ENCODE results near the gene RAB17. TPM values are rescaled to one million over a fixed set of nuclear protein-coding genes. Genes with fewer than 3 reads are reported as not detected.

Gene RAB17
- total RNA-seq, 3 donors from 2014 or later (not counting 1 experiment from before 2014, with no cell fraction given): not detected

DNA sequence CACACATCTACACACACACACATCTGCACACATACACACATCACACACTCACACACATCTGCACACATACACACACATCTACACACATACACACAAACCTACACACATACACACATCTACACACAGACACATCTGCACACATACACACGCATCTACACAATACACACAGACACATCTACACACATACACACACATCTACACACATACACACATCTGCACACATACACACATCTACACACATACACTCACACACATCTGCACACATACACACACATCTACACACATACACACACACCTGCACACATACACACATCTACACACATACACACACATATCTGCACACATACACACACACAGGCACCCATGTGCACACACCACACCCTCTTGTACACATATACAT is 24.6 kb downstream of the RAB17 start:
- Histone ChIP-seq H3K9me3 (ENCODE audit: control insufficient read depth, insufficient read depth, low read length) (no peaks in the 10 kb centered on the region), H3K36me3 (ENCODE audit: control insufficient read depth, insufficient read depth, low read length) (no peaks in the 10 kb centered on the region), H3K27ac (ENCODE audit: low read length) (no peak overlapping the region), H3K4me3 (ENCODE audit: low read length) (no peak overlapping the region), H3K4me1 (ENCODE audit: control insufficient read depth, insufficient read depth, low read length) (no peaks in the 10 kb centered on the region), H3K27me3 (ENCODE audit: control insufficient read depth, insufficient read depth, low read length) (no peaks in the 10 kb centered on the region)
- Mint-ChIP-seq H3K4me1 (no peaks in the 10 kb centered on the region), H3K27me3 (ENCODE audit: low read depth in 2 of 2) (peaks cover 0 to 8% of the 10 kb centered on the region in 2 donors), H3K4me3 (no peak overlapping the region), H3K27ac (no peak overlapping the region), H3K9me3 (no peaks in the 10 kb centered on the region), H3K36me3 (no peaks in the 10 kb centered on the region)
- intact Hi-C loops (cut with micrococcal nuclease): no loop called here
- DNase-seq (no peak), ATAC-seq (peak in 1 of 3 donors; percentile 31)
- WGBS (ENCODE audit: insufficient coverage): 93% methylated on average over 1 of the region's 1 CpG
- TF ChIP-seq, protein P1, sequence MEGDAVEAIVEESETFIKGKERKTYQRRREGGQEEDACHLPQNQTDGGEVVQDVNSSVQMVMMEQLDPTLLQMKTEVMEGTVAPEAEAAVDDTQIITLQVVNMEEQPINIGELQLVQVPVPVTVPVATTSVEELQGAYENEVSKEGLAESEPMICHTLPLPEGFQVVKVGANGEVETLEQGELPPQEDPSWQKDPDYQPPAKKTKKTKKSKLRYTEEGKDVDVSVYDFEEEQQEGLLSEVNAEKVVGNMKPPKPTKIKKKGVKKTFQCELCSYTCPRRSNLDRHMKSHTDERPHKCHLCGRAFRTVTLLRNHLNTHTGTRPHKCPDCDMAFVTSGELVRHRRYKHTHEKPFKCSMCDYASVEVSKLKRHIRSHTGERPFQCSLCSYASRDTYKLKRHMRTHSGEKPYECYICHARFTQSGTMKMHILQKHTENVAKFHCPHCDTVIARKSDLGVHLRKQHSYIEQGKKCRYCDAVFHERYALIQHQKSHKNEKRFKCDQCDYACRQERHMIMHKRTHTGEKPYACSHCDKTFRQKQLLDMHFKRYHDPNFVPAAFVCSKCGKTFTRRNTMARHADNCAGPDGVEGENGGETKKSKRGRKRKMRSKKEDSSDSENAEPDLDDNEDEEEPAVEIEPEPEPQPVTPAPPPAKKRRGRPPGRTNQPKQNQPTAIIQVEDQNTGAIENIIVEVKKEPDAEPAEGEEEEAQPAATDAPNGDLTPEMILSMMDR (IDR thresholded peaks at IDR 0.05): no peak

DNA sequence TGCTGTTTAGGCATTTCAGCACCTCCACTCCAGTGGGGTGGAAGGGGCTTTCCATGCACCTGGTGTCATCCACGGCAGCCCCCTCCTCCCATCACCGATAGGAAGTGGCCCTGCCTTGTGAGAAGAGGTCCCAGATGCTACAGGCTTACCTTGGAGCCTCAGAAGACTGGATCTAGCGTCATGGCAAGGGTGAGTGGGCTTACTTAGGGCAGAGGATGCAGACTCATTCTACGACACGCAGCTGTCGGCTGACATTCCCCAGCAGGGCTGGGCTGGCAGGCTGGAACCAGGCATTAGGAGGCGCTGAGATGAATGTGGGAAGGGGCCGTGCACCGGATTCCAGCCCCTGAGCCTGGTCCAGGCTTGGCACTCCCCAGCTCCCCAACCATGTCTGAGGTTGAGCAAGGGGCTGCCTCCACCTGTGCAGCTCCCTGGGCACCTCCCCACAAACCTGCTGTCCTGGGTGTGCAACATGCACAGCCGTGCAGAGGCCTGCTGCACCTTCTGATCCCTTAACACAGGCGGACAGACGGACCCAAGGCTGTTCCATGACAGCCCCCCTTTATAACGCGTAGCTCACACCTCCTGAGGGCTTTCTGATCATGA is 25.9 kb downstream of the RAB17 start:
- H3K27ac ChIP-seq (ENCODE audit: low read length): no peak overlapping the region
- ATAC-seq (no peak), DNase-seq (no peak)
- no peaks in the 10 kb centered on the region for H3K4me1 ChIP-seq (ENCODE audit: control insufficient read depth, insufficient read depth, low read length)
- H3K4me3 Mint-ChIP-seq: no peak overlapping the region
- TF ChIP-seq, protein P1 (IDR thresholded peaks at IDR 0.05): no peak
- H3K36me3 ChIP-seq (ENCODE audit: control insufficient read depth, insufficient read depth, low read length): no peaks in the 10 kb centered on the region
- H3K27me3 ChIP-seq (ENCODE audit: control insufficient read depth, insufficient read depth, low read length): no peaks in the 10 kb centered on the region
- H3K4me1 Mint-ChIP-seq: no peaks in the 10 kb centered on the region
- WGBS (ENCODE audit: insufficient coverage): 91% methylated on average over 14 of the region's 14 CpGs
- H3K27me3 Mint-ChIP-seq (ENCODE audit: low read depth in 2 of 2): peaks cover 4 to 10% of the 10 kb centered on the region in 2 donors
- no peaks in the 10 kb centered on the region for H3K9me3 ChIP-seq (ENCODE audit: control insufficient read depth, insufficient read depth, low read length)
- no peaks in the 10 kb centered on the region for H3K9me3 Mint-ChIP-seq
- intact Hi-C loops (cut with micrococcal nuclease): no loop called here
- no peak overlapping the region for H3K27ac Mint-ChIP-seq
- no peaks in the 10 kb centered on the region for H3K36me3 Mint-ChIP-seq
- no peak overlapping the region for H3K4me3 ChIP-seq (ENCODE audit: low read length)

DNA sequence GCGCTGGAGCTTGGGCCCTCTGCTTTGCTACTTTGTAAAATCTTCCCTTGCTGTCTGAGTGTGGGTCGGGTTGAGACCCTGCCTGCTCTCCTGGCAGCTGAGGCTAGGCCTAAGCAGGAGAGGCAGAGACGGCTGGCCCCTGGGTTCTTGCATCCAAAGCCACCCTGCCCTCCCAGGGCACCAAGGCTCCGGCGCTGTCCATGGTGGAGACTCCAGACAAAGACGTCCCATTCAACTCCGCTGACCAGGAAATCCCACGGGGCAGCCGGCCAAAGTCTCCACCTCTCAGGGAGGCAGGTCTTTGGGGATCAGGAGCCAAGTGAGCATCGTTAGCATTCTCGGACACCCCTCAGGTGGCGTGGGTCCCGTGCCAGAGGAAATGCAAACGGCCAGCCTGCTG is 26.7 kb downstream of the RAB17 start:
- Histone ChIP-seq H3K9me3 (ENCODE audit: control insufficient read depth, insufficient read depth, low read length) (no peaks in the 10 kb centered on the region), H3K27me3 (ENCODE audit: control insufficient read depth, insufficient read depth, low read length) (no peaks in the 10 kb centered on the region), H3K4me3 (ENCODE audit: low read length) (no peak overlapping the region), H3K27ac (ENCODE audit: low read length) (no peak overlapping the region), H3K36me3 (ENCODE audit: control insufficient read depth, insufficient read depth, low read length) (no peaks in the 10 kb centered on the region), H3K4me1 (ENCODE audit: control insufficient read depth, insufficient read depth, low read length) (no peaks in the 10 kb centered on the region)
- ATAC-seq (no peak), DNase-seq (no peak)
- TF ChIP-seq, protein P1 (IDR thresholded peaks at IDR 0.05): no peak
- Mint-ChIP-seq H3K36me3 (no peaks in the 10 kb centered on the region), H3K4me3 (no peak overlapping the region), H3K27me3 (ENCODE audit: low read depth in 2 of 2) (peaks cover 10% of the 10 kb centered on the region in 2 donors), H3K27ac (no peak overlapping the region), H3K4me1 (no peaks in the 10 kb centered on the region), H3K9me3 (no peaks in the 10 kb centered on the region)
- intact Hi-C loops (cut with micrococcal nuclease): no loop called here
- WGBS (ENCODE audit: insufficient coverage): 36% methylated on average over 14 of the region's 14 CpGs

DNA sequence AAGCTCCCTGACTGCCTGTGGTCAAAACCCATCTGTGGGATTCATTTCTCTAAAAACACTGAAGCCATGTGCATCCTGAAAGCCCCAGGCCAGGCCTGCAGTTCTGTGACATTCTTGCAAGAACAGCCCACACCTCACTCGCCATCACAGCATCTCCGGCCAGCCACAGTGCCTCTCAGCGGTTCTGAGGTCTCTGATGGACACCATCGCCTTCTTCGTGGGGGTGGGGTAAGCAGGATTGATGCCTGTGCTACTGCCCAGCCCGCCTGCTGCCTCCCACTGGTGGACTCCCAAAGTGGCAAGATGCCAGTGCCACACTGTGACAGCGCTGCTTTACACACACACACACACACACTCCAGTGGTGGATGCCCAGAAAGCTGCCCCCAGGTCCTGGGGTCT is 29.3 kb downstream of the RAB17 start:
- Histone ChIP-seq H3K9me3 (ENCODE audit: control insufficient read depth, insufficient read depth, low read length) (peaks cover 4% of the 10 kb centered on the region), H3K27ac (ENCODE audit: low read length) (no peak overlapping the region), H3K4me3 (ENCODE audit: low read length) (no peak overlapping the region), H3K27me3 (ENCODE audit: control insufficient read depth, insufficient read depth, low read length) (no peaks in the 10 kb centered on the region), H3K36me3 (ENCODE audit: control insufficient read depth, insufficient read depth, low read length) (no peaks in the 10 kb centered on the region), H3K4me1 (ENCODE audit: control insufficient read depth, insufficient read depth, low read length) (no peaks in the 10 kb centered on the region)
- intact Hi-C loops (cut with micrococcal nuclease): no loop called here
- TF ChIP-seq, protein P1 (IDR thresholded peaks at IDR 0.05): no peak
- DNase-seq: no peak
- H3K27me3 Mint-ChIP-seq (ENCODE audit: low read depth in 2 of 2): peaks cover 16 to 18% of the 10 kb centered on the region in 2 donors
- whole genome bisulfite sequencing (ENCODE audit: insufficient coverage): 85% methylated on average over 7 of the region's 7 CpGs
- H3K4me1 Mint-ChIP-seq: no peaks in the 10 kb centered on the region
- no peak for ATAC-seq
- no peaks in the 10 kb centered on the region for H3K36me3 Mint-ChIP-seq
- H3K27ac Mint-ChIP-seq: no peak overlapping the region
- no peak overlapping the region for H3K4me3 Mint-ChIP-seq
- peaks cover 2 to 3% of the 10 kb centered on the region in 2 donors for H3K9me3 Mint-ChIP-seq

Measured in natural killer cell (primary cell).